A549 (cell line): ENCODE data around the gene DNAI4. TPM values are rescaled to one million over a fixed set of nuclear protein-coding genes. Genes with fewer than 3 reads are reported as not detected.
"Not testable (repeated sequence)": the region's sequence is repeated elsewhere in the genome, so short reads cannot be mapped to it uniquely, and the experiment has no call there.

Experiments used
- ATAC-seq, 2 experiments: fragments of 200-7000 bp in 1 of 2; fragments of >200 bp in 1 of 2; cut with Nextera tagmentation in 1 of 2; cut with Tn5 transposase in 1 of 2; 3 replicates each; pipeline versions ENCODE4 v1.8.0 to v1.9.1; 2018 to 2020; ENCODE audit warnings: mild to moderate bottlenecking in 1 of 2, moderate library complexity in 1 of 2
- CTCF ChIA-PET: fragments of 300-600 bp; sonication (Branson Sonifier 250); formaldehyde crosslinking; extraction: SDS; loops from one replicate; lab custom pipeline; 2021; ENCODE audit warnings: antibody characterized with exemption, inconsistent platforms; lab: Yijun Ruan, JAX
- POLR2A ChIA-PET: fragments of 350-600 bp; formaldehyde crosslinking; extraction: SDS; loops from one replicate; lab custom pipeline; 2021; ENCODE audit warnings: antibody characterized with exemption, inconsistent platforms; lab: Yijun Ruan, JAX
- DNase-seq, 2 experiments: peaks; one replicate each; pipeline versions ENCODE4 v3.0.0 to v3.0.0-alpha.2; 2011 to 2016; ENCODE audit warnings: low read depth in 1 of 2, low spot score in 1 of 2
- FAIRE-seq: peaks from 2 replicates; lab custom pipeline; 2011; peaks lifted over from hg19 to GRCh38; lab: Jason Lieb, UNC
- H3K27ac ChIP-seq, 2 experiments: fragments of >200 bp; sonication (Bioruptor Twin); formaldehyde crosslinking; 3 replicates each; pipeline ENCODE4 v1.5.1; 2016 to 2017
- H3K4me1 ChIP-seq: fragments of >200 bp; sonication (Bioruptor Twin); formaldehyde crosslinking; 3 replicates; pipeline ENCODE4 v1.6.1; 2016
- H3K4me2 ChIP-seq: fragments of >200 bp; sonication (Bioruptor Twin); formaldehyde crosslinking; 3 replicates; pipeline ENCODE4 v1.6.1; 2016
- H3K4me3 ChIP-seq: fragments of >200 bp; sonication (Bioruptor Twin); formaldehyde crosslinking; 3 replicates; pipeline ENCODE4 v1.5.1; 2016
- H3K9me3 ChIP-seq: fragments of >200 bp; sonication (Bioruptor Twin); formaldehyde crosslinking; 3 replicates; pipeline ENCODE4 v1.6.1; 2016
- FOSB ChIP-seq: fragments of 250-450 bp; sonication (Bioruptor Pico); IDR thresholded peaks from 2 replicates; pipeline ENCODE4 v1.5.0; 2020; ENCODE audit warnings: mild to moderate bottlenecking, moderate library complexity
- GATA3 ChIP-seq: IDR thresholded peaks from 2 replicates; pipeline ENCODE4 v1.6.1; 2012; ENCODE audit warnings: borderline replicate concordance
- JUN ChIP-seq, 2 experiments: fragments of >200 bp; sonication (Bioruptor Twin); formaldehyde crosslinking; IDR thresholded peaks; 2 replicates in 1 of 2; 3 replicates in 1 of 2; pipeline ENCODE4 v1.6.1; 2016 to 2017
- PHF8 ChIP-seq: fragments of 200-600 bp; sonication (generic); IDR thresholded peaks from 2 replicates; pipeline ENCODE4 v1.6.1; 2016; ENCODE audit warnings: low read depth, mild to moderate bottlenecking, antibody characterized with exemption, moderate library complexity, borderline replicate concordance
- POLR2A ChIP-seq: IDR thresholded peaks from 2 replicates; pipeline ENCODE4 v1.6.1; 2012; ENCODE audit warnings: mild to moderate bottlenecking, low read length
- RARB ChIP-seq: fragments of 250-450 bp; sonication (Bioruptor Pico); IDR thresholded peaks from 2 replicates; pipeline ENCODE4 v1.8.0; 2021; ENCODE audit warnings: mild to moderate bottlenecking, moderate library complexity
- RCOR1 ChIP-seq: fragments of 150-350 bp; IDR thresholded peaks from 2 replicates; pipeline ENCODE4 v1.6.1; 2014; ENCODE audit warnings: antibody characterized with exemption, low read length, low read depth
- RNF2 ChIP-seq: fragments of 200-600 bp; sonication (generic); IDR thresholded peaks from 2 replicates; pipeline ENCODE4 v1.6.1; 2016; ENCODE audit warnings: low read depth, mild to moderate bottlenecking, antibody characterized with exemption, moderate library complexity, borderline replicate concordance
- USF2 ChIP-seq: fragments of 450-650 bp; IDR thresholded peaks from 2 replicates; pipeline ENCODE4 v1.6.1; 2014; ENCODE audit warnings: antibody characterized with exemption
- ZFP36 ChIP-seq: fragments of 450-650 bp; IDR thresholded peaks from 2 replicates; pipeline ENCODE4 v1.6.1; 2014; ENCODE audit warnings: borderline replicate concordance; ENCODE audit not compliant: partially characterized antibody
- WGBS: methylation state at CpG from one replicate; pipeline ENCODE4 v1.1.6; 2017; ENCODE audit errors: missing lambda C conversion rate; 5-methylcytosine and 5-hydroxymethylcytosine counted together
- polyA minus RNA-seq: library from RNA; depleted of rRNA, polyadenylated mRNA; stranded (reverse); fragments of >200 nt; gene quantifications from 2 replicates; pipeline ENCODE4 v1.2.3, GENCODE V29; 2011; rRNA and poly(A)+ RNA removed
- polyA plus RNA-seq, 4 experiments: library from polyadenylated mRNA; depleted of rRNA in 3 of 4; stranded (reverse); fragments of >200 nt; fragmentation: RNase III in 1 of 4; extraction: RNeasy Plus Mini Kit Qiagen cat#74134 plus additional on column Dnase treatment in 1 of 4; gene quantifications; 2 replicates in 3 of 4; 3 replicates in 1 of 4; pipeline ENCODE4 v1.2.3, GENCODE V29; 2011 to 2017
- TF ChIP-seq, protein P1 (sequence below): fragments of >200 bp; sonication (Bioruptor Twin); formaldehyde crosslinking; IDR thresholded peaks from 3 replicates; pipeline ENCODE4 v1.6.1; 2016

DNAI4 gene, protein sequence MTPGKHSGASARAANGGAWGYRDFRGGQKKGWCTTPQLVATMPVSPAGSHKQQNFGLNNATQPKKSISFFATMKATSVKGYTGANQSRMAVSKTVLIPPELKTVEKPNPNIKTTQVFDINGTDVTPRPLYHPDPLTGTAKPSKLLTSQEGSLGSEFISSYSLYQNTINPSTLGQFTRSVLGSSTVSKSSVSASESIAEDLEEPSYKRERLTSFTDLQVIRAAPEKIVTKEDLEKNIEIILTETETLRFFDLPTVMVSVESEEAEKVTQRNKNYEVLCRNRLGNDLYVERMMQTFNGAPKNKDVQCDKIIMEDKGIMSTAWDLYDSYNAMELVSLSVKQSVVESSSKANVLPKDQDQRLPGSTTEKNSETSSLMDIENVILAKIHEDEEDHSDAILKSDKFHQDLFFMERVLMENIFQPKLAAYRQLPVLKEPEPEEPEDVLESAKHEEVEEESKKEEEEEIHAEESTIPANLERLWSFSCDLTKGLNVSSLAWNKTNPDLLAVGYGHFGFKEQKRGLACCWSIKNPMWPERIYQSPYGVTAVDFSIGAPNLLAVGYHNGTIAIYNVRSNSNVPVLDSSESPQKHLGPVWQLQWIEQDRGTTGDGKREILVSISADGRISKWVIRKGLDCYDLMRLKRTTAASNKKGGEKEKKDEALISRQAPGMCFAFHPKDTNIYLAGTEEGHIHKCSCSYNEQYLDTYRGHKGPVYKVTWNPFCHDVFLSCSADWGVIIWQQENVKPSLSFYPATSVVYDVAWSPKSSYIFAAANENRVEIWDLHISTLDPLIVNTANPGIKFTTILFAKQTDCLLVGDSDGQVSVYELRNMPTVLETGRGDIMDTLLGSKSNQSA
- polyA plus RNA-seq (2011; rRNA removed) (2.2 and 4.7 TPM in 2 replicates), polyA plus RNA-seq (2017; fragmentation: RNase III; extraction: RNeasy Plus Mini Kit Qiagen cat#74134 plus additional on column Dnase treatment) (1.0 to 2.2 TPM (median 1.3 TPM) in 3 replicates), polyA minus RNA-seq (0.62 and 1.3 TPM in 2 replicates)
- 0.13 and 0.17 TPM in 2 replicates for polyA plus RNA-seq (2012; cell fraction: cytosol; rRNA removed)
- 0.12 and 0.24 TPM in 2 replicates for polyA plus RNA-seq (2012; cell fraction: nucleus; rRNA removed)

- DNase-seq (peak; percentile 89 to 97), FAIRE-seq (no peak), ATAC-seq (peak; percentile 94 to 96)
- Histone ChIP-seq H3K4me2 (peak within 1 kb of the TSS; percentile 95), H3K4me3 (peak within 1 kb of the TSS; percentile 83), H3K4me1 (peaks cover 42% of the 10 kb centered on the region), H3K9me3 (no peaks in the 10 kb centered on the region), H3K27ac (peak within 1 kb of the TSS; percentile 93 to 96)
- WGBS, result 4% methylated on average over 5 of the region's 64 CpGs
- ChIA-PET POLR2A (interaction anchor here (0.8 to 2.2 kb wide), 8 partner anchors 9 to 224 kb away, joined by 3 to 12 read pairs (median 5); partner anchors contain the start of gene SLC35D1), CTCF (interaction anchor here (0.9 to 2.4 kb wide), 5 partner anchors 9 to 172 kb away, joined by 3 to 5 read pairs (median 5); no protein-coding TSS in a partner anchor)
- TF ChIP-seq PHF8, result peak; percentile 8; the same call in 1 of the 2 replicates
- peak; percentile 54 for TF ChIP-seq POLR2A
- TF ChIP-seq USF2, result no peak
- peak; percentile 12; the same call in 1 of the 2 replicates for TF ChIP-seq GATA3
- TF ChIP-seq JUN (IDR thresholded peaks at IDR 0.05), result peak; percentile 58 to 78; a peak in 3 of 5 replicates
- TF ChIP-seq, protein P1, sequence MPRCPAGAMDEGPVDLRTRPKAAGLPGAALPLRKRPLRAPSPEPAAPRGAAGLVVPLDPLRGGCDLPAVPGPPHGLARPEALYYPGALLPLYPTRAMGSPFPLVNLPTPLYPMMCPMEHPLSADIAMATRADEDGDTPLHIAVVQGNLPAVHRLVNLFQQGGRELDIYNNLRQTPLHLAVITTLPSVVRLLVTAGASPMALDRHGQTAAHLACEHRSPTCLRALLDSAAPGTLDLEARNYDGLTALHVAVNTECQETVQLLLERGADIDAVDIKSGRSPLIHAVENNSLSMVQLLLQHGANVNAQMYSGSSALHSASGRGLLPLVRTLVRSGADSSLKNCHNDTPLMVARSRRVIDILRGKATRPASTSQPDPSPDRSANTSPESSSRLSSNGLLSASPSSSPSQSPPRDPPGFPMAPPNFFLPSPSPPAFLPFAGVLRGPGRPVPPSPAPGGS, result peak; percentile 23; the same call in 1 of the 3 replicates
- no peak for TF ChIP-seq ZFP36
Measured at GRCh38 chr1:66924756-66925557, at the start of gene DNAI4, which contains the start of gene MIER1. Gene DNAI4 (minus strand): TSS chr1:66924856. CDS start chr1:66924831, 25 bp downstream. Gene MIER1 (plus strand): TSS chr1:66924990. CDS start chr1:66925029, 39 bp downstream.

- no peak overlapping the region for H3K4me2 ChIP-seq
- FAIRE-seq (no peak), DNase-seq (no peak), ATAC-seq (no peak)
- H3K27ac ChIP-seq, result no peak overlapping the region
- ChIA-PET CTCF (no interaction called here), POLR2A (no interaction called here)
- H3K4me3 ChIP-seq, result no peak overlapping the region
- TF ChIP-seq RNF2 (no peak), RCOR1 (no peak), FOSB (CRISPR knock-in tag) (no peak), RARB (CRISPR knock-in tag) (no peak), PHF8 (no peak)
- no peaks in the 10 kb centered on the region for H3K4me1 ChIP-seq
- peaks cover 5% of the 10 kb centered on the region; the same call in 1 of the 3 replicates for H3K9me3 ChIP-seq
- 59% methylated on average over 3 of the region's 3 CpGs for WGBS
Measured at GRCh38 chr1:66968574-66968973, 43.9 kb upstream of the DNAI4 start.

- POLR2A ChIA-PET, DNase-seq, H3K9me3 ChIP-seq, H3K27ac ChIP-seq, ATAC-seq, FAIRE-seq, H3K4me3 ChIP-seq, H3K4me1 ChIP-seq, H3K4me2 ChIP-seq: not testable (repeated sequence)
- CTCF ChIA-PET, result interaction anchor here (1.1 kb wide), 1 partner anchor 30 kb away, joined by 3 read pairs; no protein-coding TSS in a partner anchor
- WGBS, result 93% methylated on average over 7 of the region's 7 CpGs
Measured at GRCh38 chr1:66966188-66966873, 41.7 kb upstream of the DNAI4 start.
